HEK293 (cell line): ENCODE results near the gene IL24.

Experiments
- CTCF ChIA-PET: fragments of 350-600 bp; formaldehyde crosslinking; extraction: SDS; loops from one replicate; lab custom pipeline; 2021; ENCODE audit warnings: antibody characterized with exemption; lab: Yijun Ruan, JAX
- POLR2A ChIA-PET: fragments of 300-600 bp; formaldehyde crosslinking; extraction: SDS; loops from one replicate; lab custom pipeline; 2020; ENCODE audit warnings: antibody characterized with exemption, inconsistent platforms; lab: Yijun Ruan, JAX
- H3K27ac ChIP-seq: fragments of 200-500 bp; sonication (Bioruptor generic); 2 replicates; pipeline ENCODE4 v1.5.1; 2014; ENCODE audit warnings: low read depth, low read length, control low read depth, inconsistent platforms; ENCODE audit errors: extremely low read depth
- H3K36me3 ChIP-seq, 2 experiments: fragments of 200-500 bp in 1 of 2; sonication (Bioruptor generic) in 1 of 2; 1 replicate in 1 of 2; 2 replicates in 1 of 2; pipeline ENCODE4 v1.5.1; 2014 to 2017; ENCODE audit warnings: inconsistent platforms in 2 of 2, low read length in 2 of 2; ENCODE audit not compliant: control insufficient read depth in 2 of 2, insufficient read depth in 1 of 2
- H3K4me1 ChIP-seq: fragments of 200-500 bp; sonication (Bioruptor generic); 2 replicates; pipeline ENCODE4 v1.5.1; 2014; ENCODE audit warnings: mild to moderate bottlenecking, low read length, inconsistent platforms; ENCODE audit not compliant: control insufficient read depth, insufficient read depth
- H3K4me3 ChIP-seq: 2 replicates; pipeline ENCODE4 v1.5.1; 2011; ENCODE audit warnings: low read depth, mild to moderate bottlenecking, control low read depth, low read length, moderate library complexity
- H3K9me3 ChIP-seq: fragments of 200-500 bp; sonication (Bioruptor generic); 2 replicates; pipeline ENCODE4 v1.5.1; 2014; ENCODE audit warnings: low read depth, low read length, inconsistent platforms; ENCODE audit not compliant: control insufficient read depth, insufficient read depth
- GLI2 ChIP-seq: fragments of 450-650 bp; formaldehyde crosslinking; IDR thresholded peaks from 2 replicates; pipeline ENCODE4; 2017; ENCODE audit warnings: missing biosample characterization, missing genetic modification characterization, low read depth, borderline replicate concordance
- GLI4 ChIP-seq: fragments of 450-650 bp; formaldehyde crosslinking; IDR thresholded peaks from 2 replicates; pipeline ENCODE4 v1.5.1; 2016; ENCODE audit warnings: missing biosample characterization, missing genetic modification characterization
- MYNN ChIP-seq: fragments of 450-650 bp; formaldehyde crosslinking; IDR thresholded peaks from 2 replicates; pipeline ENCODE4 v1.5.1; 2016; ENCODE audit warnings: missing biosample characterization, missing genetic modification characterization, borderline replicate concordance
- MZF1 ChIP-seq: fragments of 450-650 bp; formaldehyde crosslinking; IDR thresholded peaks from 2 replicates; pipeline ENCODE4 v1.5.1; 2017; ENCODE audit warnings: missing biosample characterization, missing genetic modification characterization, borderline replicate concordance
- SCRT2 ChIP-seq: fragments of 450-650 bp; formaldehyde crosslinking; IDR thresholded peaks from 2 replicates; pipeline ENCODE4 v1.5.1; 2016; ENCODE audit warnings: missing biosample characterization, missing genetic modification characterization
- TCF7L2 ChIP-seq: IDR thresholded peaks from 2 replicates; pipeline ENCODE4 v1.6.1; 2011; ENCODE audit warnings: low read depth, mild to moderate bottlenecking, inconsistent platforms, low read length, moderate library complexity, borderline replicate concordance
- TRIM28 ChIP-seq: IDR thresholded peaks from 2 replicates; pipeline ENCODE4 v1.6.1; 2011; ENCODE audit warnings: low read length, control low read depth, borderline replicate concordance
- YY1 ChIP-seq: fragments of 450-650 bp; formaldehyde crosslinking; IDR thresholded peaks from 2 replicates; pipeline ENCODE4 v1.5.1; 2018; ENCODE audit warnings: missing biosample characterization, missing genetic modification characterization
- YY2 ChIP-seq: fragments of 450-650 bp; formaldehyde crosslinking; IDR thresholded peaks from 2 replicates; pipeline ENCODE4 v1.5.1; 2016; ENCODE audit warnings: missing biosample characterization, missing genetic modification characterization
- ZBTB20 ChIP-seq: fragments of 450-650 bp; formaldehyde crosslinking; IDR thresholded peaks from 2 replicates; pipeline ENCODE4 v1.5.1; 2016; ENCODE audit warnings: missing biosample characterization, missing genetic modification characterization
- ZEB2 ChIP-seq: fragments of 450-650 bp; formaldehyde crosslinking; IDR thresholded peaks from 2 replicates; pipeline ENCODE4 v1.5.1; 2016; ENCODE audit warnings: missing biosample characterization, missing genetic modification characterization
- ZNF223 ChIP-seq: fragments of 450-650 bp; formaldehyde crosslinking; IDR thresholded peaks from 2 replicates; pipeline ENCODE4 v1.5.1; 2016; ENCODE audit warnings: missing biosample characterization, missing genetic modification characterization
- ZNF266 ChIP-seq: fragments of 450-650 bp; formaldehyde crosslinking; IDR thresholded peaks from 2 replicates; pipeline ENCODE4 v1.5.1; 2016; ENCODE audit warnings: missing biosample characterization, missing genetic modification characterization, low read depth
- ZNF274 ChIP-seq, 2 experiments: fragments of 200-500 bp in 1 of 2; fragments of 450-650 bp in 1 of 2; sonication (Bioruptor generic) in 1 of 2; formaldehyde crosslinking in 1 of 2; IDR thresholded peaks; 2 replicates each; pipeline versions ENCODE4 v1.5.1 to v1.6.1; 2014 to 2016; ENCODE audit warnings: borderline replicate concordance in 1 of 2, inconsistent platforms in 1 of 2, low read length in 1 of 2, missing biosample characterization in 1 of 2, missing genetic modification characterization in 1 of 2
- ZNF292 ChIP-seq: fragments of 450-650 bp; formaldehyde crosslinking; IDR thresholded peaks from 2 replicates; pipeline ENCODE4 v1.5.1; 2016; ENCODE audit warnings: low read depth, missing biosample characterization, missing genetic modification characterization, borderline replicate concordance
- ZNF354C ChIP-seq: fragments of 450-650 bp; formaldehyde crosslinking; IDR thresholded peaks from 2 replicates; pipeline ENCODE4 v1.5.1; 2016; ENCODE audit warnings: missing biosample characterization, missing genetic modification characterization, low read depth, borderline replicate concordance
- ZNF544 ChIP-seq: fragments of 450-650 bp; formaldehyde crosslinking; IDR thresholded peaks from 2 replicates; pipeline ENCODE4 v1.5.0; 2017; ENCODE audit warnings: missing biosample characterization, missing genetic modification characterization
- ZNF596 ChIP-seq: fragments of 450-650 bp; IDR thresholded peaks from 2 replicates; pipeline ENCODE4 v1.5.0; 2018; ENCODE audit warnings: missing biosample characterization, mild to moderate bottlenecking, missing genetic modification characterization, moderate library complexity
- ZNF654 ChIP-seq: fragments of 450-650 bp; formaldehyde crosslinking; IDR thresholded peaks from 2 replicates; pipeline ENCODE4 v1.5.1; 2016; ENCODE audit warnings: low read depth, missing biosample characterization, missing genetic modification characterization
- ZSCAN23 ChIP-seq: fragments of 450-650 bp; formaldehyde crosslinking; IDR thresholded peaks from 2 replicates; pipeline ENCODE4 v1.5.1; 2016; ENCODE audit warnings: missing biosample characterization, missing genetic modification characterization
- TF ChIP-seq, protein P1 (sequence below): fragments of 450-650 bp; formaldehyde crosslinking; IDR thresholded peaks from 2 replicates; pipeline ENCODE4 v1.5.1; 2016; ENCODE audit warnings: missing biosample characterization, missing genetic modification characterization
- TF ChIP-seq, protein P2 (sequence below): fragments of 450-650 bp; formaldehyde crosslinking; IDR thresholded peaks from 2 replicates; pipeline ENCODE4 v1.5.1; 2016; ENCODE audit warnings: missing biosample characterization, missing genetic modification characterization, borderline replicate concordance
- TF ChIP-seq, protein P3 (sequence below): fragments of 450-650 bp; formaldehyde crosslinking; IDR thresholded peaks from 2 replicates; pipeline ENCODE4 v1.5.1; 2016; ENCODE audit warnings: missing biosample characterization, missing genetic modification characterization
- TF ChIP-seq, protein P4 (sequence below): fragments of 450-650 bp; formaldehyde crosslinking; IDR thresholded peaks from 2 replicates; pipeline ENCODE4 v1.5.1; 2017; ENCODE audit warnings: missing biosample characterization, mild to moderate bottlenecking, missing genetic modification characterization, moderate library complexity

The IL24 gene

DNA sequence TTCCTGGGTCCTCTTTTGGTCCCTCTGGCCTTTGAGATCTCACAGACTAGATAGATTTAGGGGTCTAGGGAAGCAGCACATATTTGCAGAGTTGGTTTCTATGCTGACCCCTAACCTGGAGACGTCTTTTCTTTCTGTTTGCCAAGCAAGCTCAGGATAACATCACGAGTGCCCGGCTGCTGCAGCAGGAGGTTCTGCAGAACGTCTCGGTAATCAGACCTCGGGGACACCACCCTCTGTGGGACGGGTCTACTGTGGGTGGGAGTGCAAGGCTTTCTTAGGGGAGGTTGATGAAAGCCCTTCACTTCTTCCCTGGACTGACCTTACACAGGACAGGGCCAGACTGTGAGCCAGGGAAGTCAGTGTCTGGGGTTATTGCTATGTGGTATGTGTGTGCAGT is 2.9 kb downstream of the IL24 start (continued):
- TF ChIP-seq MYNN (tag by site-specific recombination) = no peak
- no peak for TF ChIP-seq GLI4 (tag by site-specific recombination)
- TF ChIP-seq, protein P1, sequence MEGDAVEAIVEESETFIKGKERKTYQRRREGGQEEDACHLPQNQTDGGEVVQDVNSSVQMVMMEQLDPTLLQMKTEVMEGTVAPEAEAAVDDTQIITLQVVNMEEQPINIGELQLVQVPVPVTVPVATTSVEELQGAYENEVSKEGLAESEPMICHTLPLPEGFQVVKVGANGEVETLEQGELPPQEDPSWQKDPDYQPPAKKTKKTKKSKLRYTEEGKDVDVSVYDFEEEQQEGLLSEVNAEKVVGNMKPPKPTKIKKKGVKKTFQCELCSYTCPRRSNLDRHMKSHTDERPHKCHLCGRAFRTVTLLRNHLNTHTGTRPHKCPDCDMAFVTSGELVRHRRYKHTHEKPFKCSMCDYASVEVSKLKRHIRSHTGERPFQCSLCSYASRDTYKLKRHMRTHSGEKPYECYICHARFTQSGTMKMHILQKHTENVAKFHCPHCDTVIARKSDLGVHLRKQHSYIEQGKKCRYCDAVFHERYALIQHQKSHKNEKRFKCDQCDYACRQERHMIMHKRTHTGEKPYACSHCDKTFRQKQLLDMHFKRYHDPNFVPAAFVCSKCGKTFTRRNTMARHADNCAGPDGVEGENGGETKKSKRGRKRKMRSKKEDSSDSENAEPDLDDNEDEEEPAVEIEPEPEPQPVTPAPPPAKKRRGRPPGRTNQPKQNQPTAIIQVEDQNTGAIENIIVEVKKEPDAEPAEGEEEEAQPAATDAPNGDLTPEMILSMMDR (tag by site-specific recombination) = no peak
- no peak for TF ChIP-seq ZSCAN23 (tag by site-specific recombination)
- TF ChIP-seq, protein P2, sequence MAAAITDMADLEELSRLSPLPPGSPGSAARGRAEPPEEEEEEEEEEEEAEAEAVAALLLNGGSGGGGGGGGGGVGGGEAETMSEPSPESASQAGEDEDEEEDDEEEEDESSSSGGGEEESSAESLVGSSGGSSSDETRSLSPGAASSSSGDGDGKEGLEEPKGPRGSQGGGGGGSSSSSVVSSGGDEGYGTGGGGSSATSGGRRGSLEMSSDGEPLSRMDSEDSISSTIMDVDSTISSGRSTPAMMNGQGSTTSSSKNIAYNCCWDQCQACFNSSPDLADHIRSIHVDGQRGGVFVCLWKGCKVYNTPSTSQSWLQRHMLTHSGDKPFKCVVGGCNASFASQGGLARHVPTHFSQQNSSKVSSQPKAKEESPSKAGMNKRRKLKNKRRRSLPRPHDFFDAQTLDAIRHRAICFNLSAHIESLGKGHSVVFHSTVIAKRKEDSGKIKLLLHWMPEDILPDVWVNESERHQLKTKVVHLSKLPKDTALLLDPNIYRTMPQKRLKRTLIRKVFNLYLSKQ (tag by site-specific recombination) = no peak

DNA sequence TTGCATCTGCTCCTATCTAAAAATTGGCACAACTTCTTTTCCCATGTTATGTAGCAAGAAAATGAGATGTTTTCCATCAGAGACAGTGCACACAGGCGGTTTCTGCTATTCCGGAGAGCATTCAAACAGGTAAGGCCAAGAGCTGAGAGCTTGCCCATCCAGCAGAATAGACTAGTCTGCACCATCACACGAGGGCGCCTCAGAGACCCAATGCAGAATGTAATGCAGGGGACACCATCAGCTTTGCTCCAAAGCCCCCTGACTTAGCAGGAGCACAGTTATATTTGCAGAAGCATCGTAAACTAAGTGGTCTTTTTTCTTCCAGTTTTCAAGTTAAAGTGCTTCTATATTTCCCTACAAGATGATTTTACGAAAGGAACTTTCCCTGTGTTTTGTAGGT is 4.7 kb downstream of the IL24 start:
- Histone ChIP-seq H3K9me3 (no peaks in the 10 kb centered on the region), H3K4me3 (no peak overlapping the region), H3K4me1 (no peaks in the 10 kb centered on the region), H3K36me3 (no peaks in the 10 kb centered on the region), H3K27ac (no peak overlapping the region)
- no peak for TF ChIP-seq ZEB2 (tag by site-specific recombination)
- no peak for TF ChIP-seq ZNF266 (tag by site-specific recombination)
- TF ChIP-seq, protein P3, sequence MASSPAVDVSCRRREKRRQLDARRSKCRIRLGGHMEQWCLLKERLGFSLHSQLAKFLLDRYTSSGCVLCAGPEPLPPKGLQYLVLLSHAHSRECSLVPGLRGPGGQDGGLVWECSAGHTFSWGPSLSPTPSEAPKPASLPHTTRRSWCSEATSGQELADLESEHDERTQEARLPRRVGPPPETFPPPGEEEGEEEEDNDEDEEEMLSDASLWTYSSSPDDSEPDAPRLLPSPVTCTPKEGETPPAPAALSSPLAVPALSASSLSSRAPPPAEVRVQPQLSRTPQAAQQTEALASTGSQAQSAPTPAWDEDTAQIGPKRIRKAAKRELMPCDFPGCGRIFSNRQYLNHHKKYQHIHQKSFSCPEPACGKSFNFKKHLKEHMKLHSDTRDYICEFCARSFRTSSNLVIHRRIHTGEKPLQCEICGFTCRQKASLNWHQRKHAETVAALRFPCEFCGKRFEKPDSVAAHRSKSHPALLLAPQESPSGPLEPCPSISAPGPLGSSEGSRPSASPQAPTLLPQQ = no peak
- ChIA-PET POLR2A (no interaction called here), CTCF (interaction anchor here (1.5 to 3.4 kb wide), 4 partner anchors 10 to 167 kb away, joined by 3 to 12 read pairs (median 7); partner anchors contain the start of gene IL20)

DNA sequence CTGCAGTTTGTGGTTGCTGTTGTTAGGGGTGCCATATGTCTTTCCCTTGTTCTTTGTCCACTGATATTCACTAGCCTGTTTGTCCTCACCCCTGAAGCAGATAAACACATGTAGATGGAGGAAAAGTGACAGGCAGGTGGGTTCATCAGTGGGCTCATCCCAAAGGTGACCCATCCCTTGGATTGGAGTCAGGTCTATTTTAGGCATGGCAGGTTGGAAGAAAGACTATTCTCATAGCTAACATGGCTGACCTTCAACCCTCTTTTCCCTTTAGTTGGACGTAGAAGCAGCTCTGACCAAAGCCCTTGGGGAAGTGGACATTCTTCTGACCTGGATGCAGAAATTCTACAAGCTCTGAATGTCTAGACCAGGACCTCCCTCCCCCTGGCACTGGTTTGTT is 5.5 kb downstream of the IL24 start:
- Histone ChIP-seq H3K9me3 (no peaks in the 10 kb centered on the region), H3K4me1 (no peaks in the 10 kb centered on the region), H3K36me3 (no peaks in the 10 kb centered on the region), H3K27ac (no peak overlapping the region), H3K4me3 (no peak overlapping the region)
- POLR2A ChIA-PET = no interaction called here
- CTCF ChIA-PET = interaction anchor here (1.5 to 1.6 kb wide), 2 partner anchors 79 to 167 kb away, joined by 3 read pairs; no protein-coding TSS in a partner anchor
- no peak for TF ChIP-seq YY2 (tag by site-specific recombination)
- no peak for TF ChIP-seq ZNF274 (IDR thresholded peaks at IDR 0.05; ENCODE audit: low read length)
- TF ChIP-seq ZNF274 (tag by site-specific recombination; IDR thresholded peaks at IDR 0.05; ENCODE audit: borderline replicate concordance) = no peak

DNA sequence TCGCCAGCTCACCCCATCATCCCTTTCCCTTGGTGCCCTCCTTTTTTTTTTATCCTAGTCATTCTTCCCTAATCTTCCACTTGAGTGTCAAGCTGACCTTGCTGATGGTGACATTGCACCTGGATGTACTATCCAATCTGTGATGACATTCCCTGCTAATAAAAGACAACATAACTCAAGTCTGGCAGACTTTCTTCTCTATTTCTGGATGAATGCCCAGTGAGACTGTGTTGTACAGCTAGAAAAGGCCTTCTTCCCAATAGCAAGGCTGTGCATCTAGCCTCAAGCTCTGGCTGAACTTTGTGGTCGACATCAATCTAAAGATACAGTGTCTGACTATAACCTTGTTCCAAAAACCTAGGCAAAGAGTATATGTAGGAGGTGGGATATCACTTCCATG is 6.4 kb downstream of the IL24 start:
- POLR2A ChIA-PET = no interaction called here
- TF ChIP-seq ZNF354C (tag by site-specific recombination) (no peak), ZNF544 (tag by site-specific recombination) (no peak), ZNF223 (tag by site-specific recombination) (no peak), MZF1 (tag by site-specific recombination) (no peak), ZNF596 (tag by site-specific recombination) (no peak), YY1 (tag by site-specific recombination) (no peak), ZBTB20 (tag by site-specific recombination) (no peak), TRIM28 (no peak), SCRT2 (no peak), GLI2 (tag by site-specific recombination) (no peak), ZNF654 (tag by site-specific recombination) (no peak), TCF7L2 (no peak), ZNF292 (tag by site-specific recombination) (no peak)
- TF ChIP-seq, protein P4, sequence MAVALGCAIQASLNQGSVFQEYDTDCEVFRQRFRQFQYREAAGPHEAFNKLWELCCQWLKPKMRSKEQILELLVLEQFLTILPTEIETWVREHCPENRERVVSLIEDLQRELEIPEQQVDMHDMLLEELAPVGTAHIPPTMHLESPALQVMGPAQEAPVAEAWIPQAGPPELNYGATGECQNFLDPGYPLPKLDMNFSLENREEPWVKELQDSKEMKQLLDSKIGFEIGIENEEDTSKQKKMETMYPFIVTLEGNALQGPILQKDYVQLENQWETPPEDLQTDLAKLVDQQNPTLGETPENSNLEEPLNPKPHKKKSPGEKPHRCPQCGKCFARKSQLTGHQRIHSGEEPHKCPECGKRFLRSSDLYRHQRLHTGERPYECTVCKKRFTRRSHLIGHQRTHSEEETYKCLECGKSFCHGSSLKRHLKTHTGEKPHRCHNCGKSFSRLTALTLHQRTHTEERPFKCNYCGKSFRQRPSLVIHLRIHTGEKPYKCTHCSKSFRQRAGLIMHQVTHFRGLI (tag by site-specific recombination) = no peak
- TF ChIP-seq, all 188 proteins: peak for 0
- Histone ChIP-seq H3K36me3 (no peaks in the 10 kb centered on the region), H3K4me3 (no peak overlapping the region), H3K9me3 (no peaks in the 10 kb centered on the region), H3K27ac (no peak overlapping the region), H3K4me1 (no peaks in the 10 kb centered on the region)
- CTCF ChIA-PET = interaction anchor here (0.8 kb wide), 1 partner anchor 9 kb away, joined by 3 read pairs; no protein-coding TSS in a partner anchor
